Muscle layer of colon (tissue), 2 donors: ENCODE results near the gene C1QC.

Experiments
- H3K27ac ChIP-seq: one replicate; pipeline ENCODE4 v1.7.0; 2013; ENCODE audit warnings: low read depth, mild to moderate bottlenecking, low read length, moderate library complexity
- H3K27me3 ChIP-seq, 2 donors: one replicate each; pipeline ENCODE4 v1.7.0; 2013; ENCODE audit warnings: low read length in 2 of 2, mild to moderate bottlenecking in 2 of 2; ENCODE audit not compliant: insufficient read depth in 2 of 2, control insufficient read depth in 1 of 2
- H3K36me3 ChIP-seq: one replicate; pipeline ENCODE4 v1.7.0; 2013; ENCODE audit warnings: mild to moderate bottlenecking, low read length; ENCODE audit not compliant: insufficient read depth
- H3K4me1 ChIP-seq: one replicate; pipeline ENCODE4 v1.7.0; 2013; ENCODE audit warnings: mild to moderate bottlenecking, low read length; ENCODE audit not compliant: insufficient read depth
- H3K4me3 ChIP-seq, 2 donors: one replicate each; pipeline ENCODE4 v1.7.0; 2013; ENCODE audit warnings: low read length in 2 of 2, low read depth in 1 of 2, mild to moderate bottlenecking in 1 of 2, moderate library complexity in 1 of 2
- H3K9ac ChIP-seq: one replicate; pipeline ENCODE4 v1.7.0; 2013; ENCODE audit warnings: low read length
- H3K9me3 ChIP-seq: one replicate; pipeline ENCODE4 v1.7.0; 2013; ENCODE audit warnings: mild to moderate bottlenecking, low read length
- donor health status: abdominal sarcoma.
- donor health status: Adenocarcinoma of cecum.

The C1QC gene

DNA sequence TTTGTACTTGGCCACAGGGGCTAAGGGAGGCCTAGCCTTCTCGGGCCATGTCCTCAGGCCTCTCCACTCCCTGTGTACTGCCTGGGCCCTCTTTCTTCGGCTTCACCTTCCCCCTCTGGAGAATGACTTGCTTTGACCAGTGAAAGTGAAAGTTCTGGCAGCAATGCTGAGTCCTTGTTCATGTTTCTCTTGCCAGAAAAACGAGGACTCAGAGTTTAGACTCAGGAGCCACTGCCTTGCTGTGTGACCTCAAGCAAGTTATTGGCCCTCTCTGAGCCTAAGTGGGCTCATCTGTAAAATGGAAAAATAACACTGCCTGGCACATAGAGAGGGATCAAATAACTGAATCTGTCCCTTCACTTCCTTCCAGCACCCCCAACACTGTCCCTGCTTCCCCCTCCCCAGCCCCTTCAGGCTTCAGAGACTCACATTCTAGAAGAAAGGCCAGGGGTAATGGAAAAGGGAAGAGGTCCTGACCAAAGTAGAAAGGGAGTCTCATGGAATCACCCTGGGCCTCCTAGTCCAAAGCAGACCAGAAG lies 5.5 kb upstream of the C1QC start:
- no peaks in the 10 kb centered on the region for H3K36me3 ChIP-seq
- H3K4me3 ChIP-seq: no peak overlapping the region
- no peaks in the 10 kb centered on the region for H3K4me1 ChIP-seq
- H3K27ac ChIP-seq: no peak overlapping the region
- H3K9me3 ChIP-seq: no peaks in the 10 kb centered on the region
- H3K27me3 ChIP-seq: peaks cover 0 to 10% of the 10 kb centered on the region in 2 donors
- H3K9ac ChIP-seq: no peak overlapping the region

DNA sequence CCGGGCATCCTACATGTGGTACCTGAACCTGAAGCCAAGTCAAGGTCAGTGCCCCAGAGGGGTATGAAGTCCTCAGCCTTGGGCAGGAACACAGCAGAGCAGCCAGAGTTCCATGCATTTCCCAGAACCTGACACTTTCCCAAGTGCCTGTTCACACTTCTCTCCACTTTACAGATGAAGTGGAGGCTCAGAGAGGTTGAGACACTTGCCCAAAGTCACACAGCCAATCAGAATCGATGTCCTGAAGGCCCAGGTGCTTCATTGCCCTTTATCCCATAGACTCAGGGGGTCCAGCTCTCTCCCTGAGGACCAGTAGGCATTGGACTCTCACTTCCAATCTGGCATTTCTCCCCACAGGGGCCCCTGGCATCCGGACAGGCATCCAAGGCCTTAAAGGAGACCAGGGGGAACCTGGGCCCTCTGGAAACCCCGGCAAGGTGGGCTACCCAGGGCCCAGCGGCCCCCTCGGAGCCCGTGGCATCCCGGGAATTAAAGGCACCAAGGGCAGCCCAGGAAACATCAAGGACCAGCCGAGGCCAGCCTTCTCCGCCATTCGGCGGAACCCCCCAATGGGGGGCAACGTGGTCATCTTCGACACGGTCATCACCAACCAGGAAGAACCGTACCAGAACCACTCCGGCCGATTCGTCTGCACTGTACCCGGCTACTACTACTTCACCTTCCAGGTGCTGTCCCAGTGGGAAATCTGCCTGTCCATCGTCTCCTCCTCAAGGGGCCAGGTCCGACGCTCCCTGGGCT lies 4.8 kb upstream of the C1QC start:
- no peaks in the 10 kb centered on the region for H3K4me1 ChIP-seq
- no peak overlapping the region for H3K9ac ChIP-seq
- peaks cover 0 to 10% of the 10 kb centered on the region in 2 donors for H3K27me3 ChIP-seq
- H3K27ac ChIP-seq: no peak overlapping the region
- H3K9me3 ChIP-seq: no peaks in the 10 kb centered on the region
- H3K36me3 ChIP-seq: no peaks in the 10 kb centered on the region
- no peak overlapping the region for H3K4me3 ChIP-seq

- Histone ChIP-seq H3K4me3 (no peak overlapping the region), H3K27ac (no peak overlapping the region), H3K27me3 (peaks cover 0 to 10% of the 10 kb centered on the region in 2 donors)
Observed at GRCh38 chr1:22639286-22639685, 4.1 kb upstream of the C1QC start.

GRCh38 chr1:22641247-22641646 lies 2.2 kb upstream of the C1QC start:
- Histone ChIP-seq H3K9me3 (no peaks in the 10 kb centered on the region), H3K27me3 (peaks cover 0 to 10% of the 10 kb centered on the region in 2 donors), H3K9ac (no peak overlapping the region), H3K4me3 (no peak overlapping the region), H3K4me1 (no peaks in the 10 kb centered on the region), H3K27ac (no peak overlapping the region), H3K36me3 (no peaks in the 10 kb centered on the region)

More at GRCh38 chr1:22639286-22639685, 4.1 kb upstream of the C1QC start:
- H3K9me3 ChIP-seq: no peaks in the 10 kb centered on the region
- no peak overlapping the region for H3K9ac ChIP-seq
- H3K4me1 ChIP-seq: no peaks in the 10 kb centered on the region
- H3K36me3 ChIP-seq: no peaks in the 10 kb centered on the region

DNA sequence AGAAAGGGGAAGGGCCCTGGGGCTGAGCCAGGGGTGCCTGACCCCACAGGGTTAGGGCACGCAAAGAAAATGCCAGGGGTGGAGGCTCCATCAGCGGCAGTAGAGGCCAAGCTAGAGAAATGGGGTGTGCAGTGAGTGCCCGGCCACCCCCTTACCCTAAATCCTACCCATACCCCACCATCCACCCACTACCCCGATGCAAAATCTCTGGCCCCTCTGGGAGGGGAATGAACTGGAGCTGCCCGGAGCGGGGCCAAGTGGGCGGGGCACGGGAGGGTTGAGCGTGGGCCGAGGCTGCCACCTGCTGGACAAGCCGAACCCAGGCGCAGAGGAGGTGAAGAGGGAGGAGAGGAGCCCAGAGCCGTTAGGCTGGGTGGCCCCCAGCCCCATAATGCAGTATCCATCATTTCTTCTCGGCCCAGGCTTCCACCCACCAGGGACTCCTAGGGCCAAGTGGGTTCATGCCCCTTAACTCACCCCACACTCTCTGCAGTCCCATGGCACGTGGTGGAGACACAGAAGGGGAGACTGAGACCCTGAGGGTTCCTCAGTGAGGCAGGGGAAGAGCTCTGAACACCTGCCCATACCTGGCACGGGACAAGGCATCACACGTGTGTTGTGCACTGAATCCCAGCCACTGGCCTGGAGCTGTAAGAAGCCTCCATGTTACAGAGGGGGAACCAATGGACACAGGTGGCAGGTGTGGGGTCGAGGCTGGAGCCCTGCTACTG lies 1.4 kb upstream of the C1QC start:
- Histone ChIP-seq H3K9me3 (no peaks in the 10 kb centered on the region), H3K27ac (no peak overlapping the region), H3K27me3 (peaks cover 0 to 10% of the 10 kb centered on the region in 2 donors), H3K4me3 (no peak overlapping the region), H3K4me1 (no peaks in the 10 kb centered on the region), H3K9ac (no peak overlapping the region), H3K36me3 (no peaks in the 10 kb centered on the region)

GRCh38 chr1:22643928-22644327 lies 495 bp downstream of the C1QC start:
- Histone ChIP-seq H3K9ac (no peak overlapping the region), H3K27ac (no peak overlapping the region), H3K36me3 (no peaks in the 10 kb centered on the region), H3K4me3 (no peak overlapping the region), H3K9me3 (no peaks in the 10 kb centered on the region), H3K27me3 (peaks cover 0 to 10% of the 10 kb centered on the region in 2 donors), H3K4me1 (no peaks in the 10 kb centered on the region)

GRCh38 chr1:22645931-22646330 lies 2.5 kb downstream of the C1QC start:
- H3K27me3 ChIP-seq: peaks cover 0 to 6% of the 10 kb centered on the region in 2 donors
- H3K9me3 ChIP-seq: no peaks in the 10 kb centered on the region
- no peak overlapping the region for H3K27ac ChIP-seq
- H3K9ac ChIP-seq: no peak overlapping the region
- H3K4me3 ChIP-seq: no peak overlapping the region
- H3K4me1 ChIP-seq: no peaks in the 10 kb centered on the region
- H3K36me3 ChIP-seq: no peaks in the 10 kb centered on the region

GRCh38 chr1:22646384-22646783 lies 3.0 kb downstream of the C1QC start:
- no peak overlapping the region for H3K9ac ChIP-seq
- H3K4me1 ChIP-seq: no peaks in the 10 kb centered on the region
- no peaks in the 10 kb centered on the region for H3K9me3 ChIP-seq
- H3K36me3 ChIP-seq: no peaks in the 10 kb centered on the region
- peaks cover 0 to 4% of the 10 kb centered on the region in 2 donors for H3K27me3 ChIP-seq
- no peak overlapping the region for H3K27ac ChIP-seq
- H3K4me3 ChIP-seq: no peak overlapping the region

DNA sequence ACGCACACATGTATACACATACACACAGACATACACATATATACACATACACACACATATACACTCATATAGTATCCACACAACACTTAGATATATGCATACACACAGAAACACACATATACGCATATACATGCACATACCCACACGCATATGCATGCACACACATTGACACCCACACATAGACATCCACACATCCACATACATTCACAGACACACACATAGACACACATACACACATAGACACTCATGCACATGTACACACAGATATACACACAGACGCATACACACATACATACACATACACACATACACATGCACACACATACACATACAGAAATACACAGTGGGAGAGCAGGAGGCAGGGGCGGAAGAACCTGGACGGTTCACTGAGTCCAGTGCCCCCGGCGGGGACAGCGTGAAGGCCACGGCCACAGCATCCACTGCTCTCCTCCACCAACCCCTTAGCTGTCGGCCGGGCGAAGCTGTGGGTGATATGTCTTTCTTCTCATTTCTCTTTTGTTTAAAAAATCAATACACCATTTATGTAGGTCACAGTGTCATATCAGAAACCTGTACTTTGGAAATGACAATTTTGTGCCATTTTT lies 6.8 kb downstream of the C1QC start:
- H3K27me3 ChIP-seq: no peaks in the 10 kb centered on the region
- H3K9ac ChIP-seq: no peak overlapping the region
- no peak overlapping the region for H3K27ac ChIP-seq
- no peak overlapping the region for H3K4me3 ChIP-seq
- no peaks in the 10 kb centered on the region for H3K9me3 ChIP-seq
- H3K4me1 ChIP-seq: no peaks in the 10 kb centered on the region
- no peaks in the 10 kb centered on the region for H3K36me3 ChIP-seq

DNA sequence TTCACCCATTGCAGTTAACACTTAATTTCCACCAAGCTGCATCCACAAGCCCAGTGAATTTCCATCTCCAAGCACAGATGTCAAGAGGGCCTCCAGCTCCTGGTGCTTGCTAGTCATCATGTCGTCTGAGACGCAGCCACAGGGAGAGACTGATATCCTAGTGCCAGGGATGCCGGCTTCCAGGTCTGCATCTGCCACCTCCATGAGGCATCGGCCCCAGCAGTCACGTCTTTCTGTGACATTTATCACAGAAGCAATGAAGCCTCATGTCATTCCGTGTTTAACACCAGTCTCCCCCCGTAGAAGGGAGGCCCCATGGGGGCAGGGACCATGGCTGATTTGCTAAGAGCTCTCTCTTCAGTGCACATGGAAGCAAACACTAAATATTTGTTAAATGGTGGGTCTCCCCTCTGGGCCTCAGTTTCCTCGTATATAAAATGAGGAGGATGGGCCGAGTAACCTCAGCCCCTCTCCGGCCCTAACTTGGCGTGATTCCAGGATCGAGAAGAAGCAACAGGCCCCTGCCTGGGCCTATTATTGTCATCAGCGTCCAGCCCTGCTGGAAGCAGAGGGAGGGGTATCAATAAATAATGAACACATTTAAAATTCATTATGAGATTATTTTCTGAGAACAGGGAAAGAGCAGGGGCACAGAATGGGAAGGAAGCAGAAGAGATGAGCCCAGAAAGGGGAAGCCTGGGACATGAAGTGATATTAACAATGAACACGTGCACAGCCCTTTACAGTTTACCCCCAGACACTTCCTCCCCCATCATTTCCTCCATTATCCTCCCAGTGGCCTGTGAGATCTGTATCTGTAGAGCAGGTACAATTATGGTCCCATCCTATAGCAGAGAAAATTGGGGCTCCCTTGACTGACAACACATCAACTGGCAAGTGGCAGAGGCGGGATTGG lies 8.8 kb downstream of the C1QC start:
- peaks cover 0 to 5% of the 10 kb centered on the region in 2 donors for H3K27me3 ChIP-seq
- no peaks in the 10 kb centered on the region for H3K9me3 ChIP-seq
- H3K4me3 ChIP-seq: no peak overlapping the region
- no peak overlapping the region for H3K9ac ChIP-seq
- no peaks in the 10 kb centered on the region for H3K4me1 ChIP-seq
- no peaks in the 10 kb centered on the region for H3K36me3 ChIP-seq
- no peak overlapping the region for H3K27ac ChIP-seq
